KG1 (cell line): ENCODE data around the gene F2R.
A peak's percentile ranks its signal among the peaks of the same experiment; 100 is the strongest.
"Not testable (repeated sequence)": the region's sequence is repeated elsewhere in the genome, so short reads cannot be mapped to it uniquely, and the experiment has no call there.

ENCODE experiments used
- DNase-seq: peaks from one replicate; lab custom pipeline; 2025; lab: John Stamatoyannopoulos, UW

The F2R gene

GRCh38 chr5:76715736-76716455, at the start of gene F2R:
Gene F2R (plus strand): TSS chr5:76716126. CDS start chr5:76716308, 182 bp downstream.
- peak; percentile 68 for DNase-seq

DNA sequence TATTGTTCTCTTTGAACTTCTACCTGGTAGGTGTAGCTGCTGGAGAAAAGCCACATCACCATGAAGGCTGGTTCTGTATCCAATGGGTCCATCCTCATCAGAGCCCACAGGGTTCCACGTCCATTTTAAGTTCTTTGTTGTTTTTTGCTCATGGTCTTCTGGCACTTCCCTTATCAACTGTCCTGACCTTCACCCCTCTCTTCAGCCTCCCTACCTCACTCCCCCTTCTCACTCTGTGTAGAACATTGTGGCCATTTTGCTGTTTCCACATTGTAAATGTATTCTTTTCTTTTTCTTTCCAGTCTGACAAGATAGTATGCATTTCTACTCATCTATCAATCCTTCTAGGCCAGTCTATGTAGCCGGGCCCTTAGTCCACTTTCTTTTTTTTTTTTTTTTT, 48.4 kb upstream of the F2R start:
- no peak for DNase-seq

- no peak for DNase-seq
Measured at GRCh38 chr5:76669245-76669644, 46.7 kb upstream of the F2R start.

DNA sequence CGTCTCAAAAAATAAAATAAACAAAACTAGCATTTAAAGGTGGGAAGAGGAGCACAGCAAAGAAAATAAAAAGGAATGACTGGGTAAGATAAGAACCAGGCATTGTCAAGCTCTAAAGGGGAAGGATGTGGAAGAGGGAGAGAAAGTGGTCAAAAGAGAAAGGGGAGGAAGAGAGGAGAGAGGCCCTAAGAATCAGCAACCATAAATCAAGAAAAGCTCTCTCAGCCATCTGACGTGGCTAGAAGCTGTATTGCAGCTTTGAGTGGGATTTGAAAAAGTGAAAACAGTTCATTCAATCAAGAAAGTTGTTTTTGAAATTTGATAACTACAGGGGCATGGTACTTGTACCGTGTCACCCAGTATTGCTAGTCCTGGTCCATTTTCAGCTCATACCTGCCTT, 45.4 kb upstream of the F2R start:
- DNase-seq, result no peak

GRCh38 chr5:76672242-76672641, 43.7 kb upstream of the F2R start:
- no peak for DNase-seq

GRCh38 chr5:76673125-76673524, 42.8 kb upstream of the F2R start:
- no peak for DNase-seq

GRCh38 chr5:76674330-76675066, 41.4 kb upstream of the F2R start:
- DNase-seq, result no peak

DNA sequence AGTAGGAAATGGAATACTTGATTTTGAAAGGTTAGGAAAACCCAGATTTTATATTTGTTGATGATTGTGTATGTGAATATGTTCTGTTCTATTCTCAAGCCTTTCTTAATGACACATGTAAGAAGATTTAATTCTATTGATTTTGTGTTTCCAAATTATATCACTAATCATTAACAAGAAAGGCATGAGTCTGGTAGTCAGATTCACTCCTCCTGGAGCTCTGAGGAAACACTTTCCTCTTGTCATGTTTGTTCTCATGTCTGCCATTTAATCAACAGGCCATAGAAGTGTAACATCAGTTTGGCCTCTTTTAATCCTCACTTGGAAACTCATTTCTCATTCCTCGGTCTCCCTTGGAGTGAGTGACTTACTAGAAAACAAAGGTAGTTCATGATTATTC, 40.6 kb upstream of the F2R start:
- DNase-seq, result no peak

GRCh38 chr5:76677849-76678472, 38.0 kb upstream of the F2R start:
- no peak for DNase-seq

DNA sequence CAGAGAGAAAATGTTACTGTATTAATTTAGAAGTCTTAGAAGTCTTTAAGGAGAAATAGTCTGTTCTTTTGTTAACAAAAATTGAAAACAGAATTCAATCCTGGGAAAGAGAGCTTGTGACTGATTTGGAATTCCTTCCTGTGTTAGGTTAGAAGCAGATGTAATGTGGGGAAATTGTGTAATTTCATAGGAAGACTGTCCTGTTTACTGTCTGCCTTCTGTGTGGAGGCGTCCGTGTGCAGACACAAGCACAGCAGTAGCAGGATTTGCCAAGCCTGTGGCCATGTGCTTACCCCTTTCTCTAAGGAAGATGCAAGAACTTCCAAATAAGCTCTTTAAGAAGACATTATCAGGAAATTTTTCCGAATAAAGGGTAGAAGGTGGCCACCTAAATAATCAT, 36.7 kb upstream of the F2R start:
- DNase-seq, result no peak

DNA sequence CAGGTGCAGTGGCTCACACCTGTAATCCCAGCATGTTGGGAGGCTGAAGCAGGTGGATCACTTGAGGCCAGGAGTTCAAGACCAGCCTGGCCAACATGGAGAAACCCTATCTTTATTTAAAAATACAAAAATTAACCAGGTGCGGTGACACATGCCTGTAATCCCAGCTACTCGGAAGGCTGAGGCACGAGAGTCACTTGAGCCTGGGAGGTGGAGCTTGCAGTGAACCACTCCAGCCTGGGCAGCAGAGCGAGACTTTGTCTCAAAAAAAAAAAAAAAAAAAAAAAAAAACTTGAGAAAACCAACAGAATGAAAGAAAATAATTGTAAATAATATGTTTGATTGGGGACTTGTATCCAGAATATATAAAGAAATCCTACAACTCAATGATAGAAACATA, 35.1 kb upstream of the F2R start:
- DNase-seq, result not testable (repeated sequence)

- DNase-seq, result no peak
Measured at GRCh38 chr5:76681287-76681686, 34.6 kb upstream of the F2R start.

- DNase-seq, result no peak
Measured at GRCh38 chr5:76682387-76682786, 33.5 kb upstream of the F2R start.

DNA sequence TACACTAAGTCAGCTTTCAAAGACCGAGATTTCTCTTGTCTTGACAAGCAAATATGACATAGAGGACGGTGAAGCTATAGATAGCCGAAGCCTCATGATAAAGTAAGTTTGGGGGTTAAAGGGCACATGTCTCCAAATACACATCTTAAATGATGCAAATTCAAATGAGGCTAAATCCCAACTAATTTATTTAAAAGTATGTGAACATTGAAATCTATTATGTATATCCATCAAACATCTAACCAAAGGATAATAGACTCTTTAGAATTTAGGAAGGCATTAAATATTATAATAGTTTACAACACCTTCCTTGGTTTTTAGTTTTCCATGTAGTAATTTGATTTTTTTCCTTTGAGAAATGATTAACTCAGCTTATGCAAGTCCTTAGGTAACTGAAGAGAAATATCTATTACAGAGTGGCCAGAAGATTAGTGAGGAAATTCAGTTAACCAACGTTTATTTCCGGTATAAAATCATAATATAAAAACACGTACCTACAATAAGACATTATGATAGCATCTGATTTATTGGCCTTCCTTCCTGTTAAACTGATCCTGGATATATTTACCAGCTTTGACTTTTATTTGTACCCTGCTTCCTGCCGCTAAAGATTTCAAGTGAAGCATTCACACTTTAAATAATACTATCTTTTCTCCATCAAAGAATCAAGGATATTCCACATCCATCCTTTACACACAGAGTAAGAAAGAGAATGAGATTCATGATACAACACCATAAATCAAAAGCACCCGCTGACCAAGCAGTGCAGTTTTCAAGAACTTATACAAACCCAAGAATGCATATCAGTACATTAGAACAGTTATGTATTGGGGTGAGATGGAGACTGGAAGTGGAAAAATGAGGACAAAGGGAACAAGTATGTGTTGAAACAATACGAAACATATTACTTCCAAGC, 31.9 kb upstream of the F2R start:
- DNase-seq, result no peak

DNA sequence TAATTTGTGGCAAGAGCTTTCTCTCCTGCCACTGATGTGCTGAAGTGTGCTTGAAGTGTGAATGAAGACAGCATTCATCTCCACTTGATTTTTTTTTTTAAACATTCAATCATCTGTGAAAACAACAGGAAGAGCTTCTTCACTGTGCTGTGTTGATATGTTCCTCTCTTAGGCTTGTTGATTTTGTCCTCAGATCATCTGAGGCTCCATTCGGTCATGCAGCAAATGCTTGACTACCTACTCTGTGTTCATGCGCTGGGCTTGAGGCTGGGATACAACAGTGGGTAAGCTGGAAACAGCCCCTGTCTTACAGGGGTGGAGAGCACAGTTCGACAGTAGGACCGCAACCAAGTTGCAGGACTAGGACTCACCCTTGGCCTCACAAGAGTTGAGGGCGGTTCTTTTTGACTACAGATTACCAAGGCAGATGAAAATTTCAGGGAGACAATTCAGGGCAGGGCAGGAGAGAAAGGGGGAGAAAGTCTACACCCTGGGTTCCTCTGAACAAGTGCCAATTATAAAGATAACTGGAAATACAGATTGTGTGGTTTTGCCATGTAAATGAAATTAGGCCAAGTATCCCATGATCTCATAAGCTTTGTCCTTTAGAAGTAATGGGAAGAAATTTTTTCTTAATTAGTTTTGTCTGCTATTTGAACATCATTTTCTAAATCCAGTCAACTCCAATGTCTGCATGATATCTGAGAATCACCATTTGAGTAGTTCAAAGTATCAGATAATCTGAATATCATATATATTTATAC, 31.0 kb upstream of the F2R start:
- no peak for DNase-seq

DNA sequence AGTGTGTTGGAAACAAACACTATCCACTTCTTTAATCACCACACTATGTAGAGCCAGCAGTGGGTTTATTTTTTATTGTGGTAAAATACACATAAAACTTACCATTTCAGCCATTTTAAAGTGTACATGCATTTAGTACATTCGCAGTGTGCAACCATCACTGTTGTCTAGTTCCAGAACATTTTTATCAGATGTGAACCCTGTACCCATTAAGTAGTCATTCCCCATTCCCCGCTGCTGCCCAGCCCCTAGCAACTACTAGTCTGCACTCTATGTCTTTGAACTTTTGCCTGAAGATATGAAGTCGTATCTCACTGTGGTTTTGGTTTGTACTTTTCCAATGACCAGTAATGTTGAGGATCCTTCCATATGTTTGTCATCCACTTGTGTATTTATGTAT, 30.2 kb upstream of the F2R start:
- no peak for DNase-seq

DNA sequence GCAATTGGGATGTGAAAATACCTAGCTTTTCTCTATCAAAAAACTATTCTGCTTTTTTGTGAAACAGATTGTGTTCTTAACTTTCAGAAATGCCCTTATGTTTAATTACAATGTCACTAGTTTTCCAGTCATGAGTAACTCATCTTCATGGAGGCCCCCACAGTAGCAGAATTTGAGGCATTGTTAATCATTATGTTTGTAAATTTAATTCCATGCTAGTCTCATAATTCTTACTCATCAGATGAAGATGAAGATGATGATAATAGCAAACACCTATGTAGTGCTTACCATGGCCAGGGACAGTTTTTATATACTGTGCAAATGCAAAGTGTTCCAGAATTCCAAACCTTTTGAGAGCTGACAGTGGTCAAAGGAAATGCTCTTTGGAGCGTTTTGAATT, 27.7 kb upstream of the F2R start:
- DNase-seq, result no peak

DNA sequence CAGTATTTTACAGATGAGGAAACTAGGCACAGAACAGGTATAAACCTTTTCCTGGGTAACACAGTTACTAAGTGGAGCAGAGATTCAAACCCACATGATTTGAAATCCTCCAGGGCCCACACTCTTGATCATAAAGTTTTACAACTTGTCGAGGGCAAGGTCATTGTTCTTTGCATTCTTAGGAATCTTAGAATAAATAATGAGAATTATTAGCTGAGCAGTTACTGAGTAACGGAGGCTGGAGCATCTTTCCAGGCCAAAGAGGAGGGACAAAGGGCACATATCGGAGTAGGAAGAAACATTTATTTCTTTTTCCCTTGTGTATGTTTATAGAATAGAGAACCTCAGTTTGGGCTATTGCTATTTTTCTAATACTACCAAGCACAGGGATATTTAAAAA, 27.1 kb upstream of the F2R start:
- DNase-seq, result no peak

GRCh38 chr5:76689321-76690036, 26.4 kb upstream of the F2R start:
- no peak for DNase-seq

DNA sequence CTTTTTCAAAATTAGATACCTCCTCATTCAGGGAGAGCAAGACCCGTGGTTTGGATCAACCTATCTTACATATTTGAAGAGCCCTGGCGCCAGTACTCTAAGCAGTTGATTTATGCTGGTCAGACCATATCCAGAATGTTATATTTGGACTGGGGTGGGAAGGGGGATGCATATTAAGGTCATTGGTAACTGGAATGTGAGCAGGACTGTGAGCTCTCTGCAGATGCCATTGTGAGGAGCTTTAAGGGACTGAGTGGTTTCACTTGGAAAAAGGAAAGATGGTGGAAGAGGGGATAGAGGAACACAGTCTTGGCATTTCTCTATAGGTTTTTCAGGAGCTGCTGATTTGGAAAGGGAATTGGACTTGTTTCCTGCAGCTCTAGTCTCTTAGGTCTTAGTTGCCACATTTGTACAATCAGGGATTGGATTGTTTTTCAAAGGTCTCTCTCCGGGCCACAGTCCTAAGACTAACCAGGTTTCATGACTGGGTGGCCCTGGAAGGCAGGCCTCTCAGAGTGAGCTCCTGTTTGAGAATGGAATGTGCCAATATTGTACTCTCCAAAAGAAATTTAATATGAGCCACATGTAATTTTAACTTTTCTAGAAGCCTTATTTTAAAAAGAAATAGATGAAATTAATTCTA, 25.8 kb upstream of the F2R start:
- DNase-seq, result no peak
